NCI-H146 treated with DMSO at 0.1 percent for 48 hours (cell line): Measurements from ENCODE around the gene C19orf25.
"Not testable (repeated sequence)": the region's sequence is repeated elsewhere in the genome, so short reads cannot be mapped to it uniquely, and the experiment has no call there.

Experiments used
- DNase-seq: peaks from one replicate; lab custom pipeline; 2025; ENCODE audit not compliant: unreplicated experiment; lab: John Stamatoyannopoulos, UW

C19orf25 gene

DNA sequence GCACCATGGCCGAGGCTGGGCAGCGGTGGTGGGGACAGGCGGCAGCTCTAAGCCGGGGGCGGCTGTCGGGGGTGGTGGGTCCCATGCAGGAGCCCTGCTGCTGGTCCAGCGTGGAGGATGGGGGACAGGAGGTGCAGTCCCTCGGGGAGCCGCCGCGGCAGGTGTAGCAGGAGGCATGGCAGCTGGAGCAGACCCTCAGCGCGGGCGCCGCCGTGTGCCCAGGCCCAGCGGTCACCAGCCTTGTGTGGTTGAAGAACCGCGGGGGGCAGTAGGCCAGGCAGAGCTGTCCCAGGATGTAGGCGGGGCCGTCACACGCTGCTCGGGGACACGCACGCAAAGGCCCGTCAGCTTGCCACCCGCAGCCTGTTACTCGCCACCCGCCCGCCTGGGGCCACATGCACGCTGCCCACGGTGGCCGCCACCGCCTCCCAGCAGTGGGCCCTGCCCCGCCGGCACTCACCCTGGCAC, 2.9 kb upstream of the C19orf25 start:
- DNase-seq, result no peak

DNA sequence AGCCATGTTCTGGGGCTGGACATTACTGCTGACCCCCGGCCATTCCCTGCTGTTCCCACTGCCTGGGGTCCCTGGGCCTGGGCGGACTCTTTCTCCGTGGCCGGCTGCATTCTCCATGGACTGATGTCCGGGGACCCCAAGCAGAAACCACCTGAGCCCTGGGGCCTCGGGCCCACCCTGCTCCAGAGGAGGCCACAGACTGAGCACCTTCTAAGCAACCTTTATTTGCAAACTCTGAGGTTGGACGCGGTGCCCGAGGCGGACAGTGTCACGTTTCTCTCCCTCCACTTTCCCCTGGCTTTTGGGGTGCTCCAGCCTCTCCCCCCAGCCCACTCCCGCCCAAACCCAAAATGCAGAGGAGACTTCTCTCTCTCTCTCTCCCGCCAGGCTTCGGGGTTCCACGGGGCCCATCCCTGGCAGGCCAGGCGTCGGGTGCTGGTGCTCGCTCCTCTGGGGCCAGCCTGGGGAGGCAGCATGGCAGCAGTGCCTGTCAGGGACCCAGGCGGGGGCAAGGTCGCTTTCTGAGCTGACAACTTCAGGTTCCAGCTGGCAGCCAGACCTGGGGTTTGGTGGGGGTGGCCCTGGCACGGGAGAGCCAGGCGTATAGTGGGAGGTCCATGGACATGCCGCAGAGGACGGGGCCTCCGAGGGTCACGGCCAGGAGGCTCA, 2.3 kb upstream of the C19orf25 start:
- no peak for DNase-seq

DNA sequence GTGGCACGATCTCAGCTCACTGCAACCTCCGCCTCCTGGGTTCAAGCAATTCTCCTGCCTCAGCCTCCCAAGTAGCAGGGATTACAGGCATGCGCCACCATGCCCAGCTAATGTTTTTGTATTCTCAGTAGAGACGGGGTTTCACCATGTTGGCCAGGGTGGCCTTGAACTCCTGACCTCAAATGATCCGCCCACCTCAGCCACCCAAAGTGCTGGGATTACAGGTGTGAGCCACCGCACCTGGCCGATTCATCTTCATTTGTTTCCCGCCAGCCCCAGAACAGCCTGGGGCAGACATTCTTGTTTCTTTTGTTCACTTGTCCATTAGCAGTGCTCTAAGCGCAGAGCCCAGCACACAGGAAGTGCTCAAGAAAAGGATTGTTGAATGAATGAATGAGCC, 2.0 kb downstream of the C19orf25 start:
- DNase-seq, result not testable (repeated sequence)

DNA sequence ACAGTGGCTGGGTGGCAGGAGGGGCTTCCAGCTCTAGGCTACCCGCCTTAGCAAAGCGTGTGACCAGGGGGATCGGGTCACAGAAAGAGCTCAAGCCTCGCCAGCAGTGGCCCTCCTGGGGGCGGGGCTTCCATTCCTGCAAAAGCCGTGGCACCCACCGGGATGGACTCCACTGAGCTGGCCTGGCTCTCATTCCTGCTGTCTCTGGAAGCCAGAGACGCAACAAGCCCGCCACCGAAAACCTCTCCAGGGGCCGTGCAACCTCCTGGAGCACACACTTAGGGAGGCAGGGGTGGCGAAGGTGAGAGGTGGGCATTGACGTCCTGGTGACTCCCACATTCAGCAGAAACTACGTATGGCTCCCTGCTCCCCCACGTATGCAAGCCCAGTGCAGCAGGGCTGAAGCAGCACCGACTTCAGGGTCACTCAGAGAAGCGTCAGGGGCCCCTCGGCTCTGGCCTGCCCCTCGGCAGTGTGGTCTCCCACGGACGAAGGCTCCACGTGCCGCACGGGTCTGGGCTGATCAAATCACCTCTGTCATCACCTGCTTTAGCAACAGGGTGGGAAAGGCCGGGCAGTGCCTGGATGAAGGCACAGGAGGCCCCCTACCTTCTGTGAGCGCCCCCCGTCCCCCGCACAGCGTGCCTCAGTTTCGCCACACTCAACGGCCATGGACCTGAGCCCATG, 3.1 kb downstream of the C19orf25 start:
- no peak for DNase-seq

DNA sequence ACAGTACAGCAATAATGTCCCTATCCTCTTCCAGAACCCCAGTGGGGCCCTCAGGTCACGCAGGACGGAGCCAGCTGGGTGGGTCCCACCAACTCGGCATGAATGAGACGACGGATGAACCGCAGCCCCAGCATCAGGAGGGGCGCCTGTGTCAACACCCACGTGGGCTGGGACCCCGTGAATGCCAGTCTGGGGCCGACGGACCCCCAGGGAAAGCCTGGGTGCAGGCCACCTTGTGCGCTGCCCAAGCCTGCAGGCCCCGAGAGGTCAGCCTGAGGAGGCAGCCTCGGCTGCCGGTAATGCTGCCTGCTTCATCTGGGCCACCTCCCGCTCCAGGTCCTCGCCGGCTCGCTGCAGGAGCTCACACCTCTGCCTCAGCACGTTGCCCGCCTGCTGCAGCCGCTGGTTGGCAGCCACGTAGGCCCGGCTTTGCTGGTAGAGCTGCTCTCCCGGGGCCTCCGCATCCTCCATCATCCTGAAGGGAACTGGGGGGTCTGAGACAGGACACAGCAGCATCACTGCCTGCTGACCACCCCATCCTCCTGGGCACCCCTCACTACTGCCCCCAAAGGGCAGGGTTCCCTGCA, 4.2 kb downstream of the C19orf25 start:
- DNase-seq, result no peak

DNA sequence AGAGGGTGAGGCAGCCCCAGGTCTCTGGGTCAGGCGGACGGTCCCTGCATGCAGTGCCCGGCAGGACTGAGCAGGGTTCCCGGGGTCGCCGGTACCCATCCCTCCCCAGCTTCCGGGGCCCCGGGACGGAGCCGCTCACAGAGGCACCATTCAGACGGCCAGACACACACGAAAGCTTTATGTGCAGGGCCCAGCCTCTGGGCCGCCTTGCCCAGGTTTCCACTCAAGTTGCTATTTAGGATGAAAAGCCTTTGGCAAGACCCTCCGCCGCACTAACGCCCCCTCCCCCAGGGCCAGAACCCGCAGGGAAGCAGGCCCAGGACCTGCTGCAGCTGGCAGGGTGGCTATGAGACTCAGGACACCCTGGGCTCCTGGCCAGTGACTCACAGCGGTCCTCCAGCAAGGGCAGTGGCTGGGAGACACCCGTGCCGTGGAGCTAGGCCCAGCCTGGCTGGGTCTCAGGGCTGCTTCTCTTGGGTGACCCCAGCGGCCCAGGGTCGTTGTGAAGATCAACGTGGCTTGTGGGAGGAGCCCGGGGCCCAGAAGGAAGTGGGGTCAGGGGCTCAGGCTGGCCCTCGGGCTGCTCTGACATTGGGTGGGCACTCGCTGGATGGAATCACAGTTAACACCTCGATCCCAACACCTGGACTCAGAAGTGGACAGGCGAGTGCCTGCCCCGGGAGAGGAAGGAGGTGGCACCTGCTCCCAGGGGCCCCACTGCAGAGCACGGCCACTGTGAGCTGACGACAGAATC, 4.8 kb downstream of the C19orf25 start:
- DNase-seq, result no peak

DNA sequence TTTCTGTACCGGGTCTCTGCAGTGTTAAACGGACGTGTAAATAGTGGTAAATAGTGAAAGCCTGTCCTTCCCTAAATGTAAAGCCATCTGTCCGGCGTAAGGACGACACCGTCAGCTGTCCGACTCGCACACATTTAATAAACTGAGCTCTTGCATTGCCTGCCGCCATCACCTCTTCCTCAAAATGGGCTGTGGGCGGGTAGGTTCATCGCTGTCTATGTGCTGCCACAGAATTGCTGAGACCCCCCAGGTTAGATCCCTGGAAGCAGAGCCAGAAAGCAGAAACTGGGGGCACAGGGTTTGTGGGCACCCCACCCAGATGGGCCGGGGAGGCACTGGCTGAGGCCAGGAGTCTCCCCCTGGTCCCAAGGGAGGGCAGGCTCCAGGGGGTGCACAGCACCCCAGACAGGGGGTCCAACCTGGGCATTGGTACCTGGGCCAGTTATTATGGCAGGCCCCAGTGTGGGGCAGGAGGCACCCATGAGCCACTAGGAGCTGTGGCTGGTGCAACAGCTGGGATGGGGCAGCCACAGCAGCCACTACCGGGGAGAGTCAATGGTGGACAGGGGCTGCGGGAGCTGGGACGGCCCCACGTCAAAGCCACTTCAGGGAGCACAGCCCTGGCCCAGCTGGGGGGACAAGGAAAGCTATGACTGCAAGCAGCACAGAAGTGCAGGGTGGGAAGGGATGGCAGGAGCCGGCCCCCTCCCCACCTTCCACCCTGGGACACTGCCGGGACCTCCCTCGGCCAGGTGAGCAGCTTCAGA, 5.7 kb downstream of the C19orf25 start:
- no peak for DNase-seq

DNA sequence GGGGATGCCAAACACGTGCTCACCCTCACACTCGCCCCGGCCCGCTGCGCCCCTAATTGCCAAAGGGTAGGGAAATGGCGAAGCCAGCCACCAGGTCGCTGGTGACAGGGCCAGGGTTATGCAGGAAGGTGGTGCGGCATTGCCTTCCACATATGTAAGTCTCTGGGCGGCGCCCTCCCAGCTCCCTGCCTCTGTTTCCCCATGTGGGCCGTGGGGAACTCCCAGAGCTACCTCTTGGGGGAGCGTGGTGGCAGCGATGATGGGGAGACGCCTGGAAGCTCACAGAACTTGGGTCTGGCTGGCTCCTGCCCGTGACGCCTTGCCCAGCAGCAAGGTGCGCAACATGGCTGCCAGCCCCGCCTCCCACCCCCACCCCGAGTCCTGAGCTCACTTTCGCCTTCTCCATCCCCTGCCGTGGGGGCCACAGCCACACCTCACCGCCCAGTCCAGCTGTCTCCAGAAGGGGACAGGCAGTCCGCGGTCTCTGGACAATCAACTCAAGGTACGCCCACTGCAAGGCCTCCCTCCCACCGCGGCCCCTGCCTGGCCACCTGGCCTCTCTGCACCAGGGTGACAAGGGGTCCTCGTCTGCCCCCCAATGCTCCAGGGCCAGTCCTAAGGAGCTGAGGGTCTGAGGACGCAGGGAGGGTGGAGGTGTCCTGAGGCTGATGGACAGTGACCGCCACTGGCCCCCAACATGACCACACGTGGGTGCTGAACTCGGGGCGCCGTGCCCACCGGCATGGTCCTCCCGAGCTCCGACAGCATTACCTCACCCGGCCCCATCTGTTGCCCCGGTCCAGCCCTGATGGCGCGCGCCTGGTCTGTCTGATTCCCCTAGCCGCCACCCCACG, 6.6 kb downstream of the C19orf25 start:
- DNase-seq, result no peak

DNA sequence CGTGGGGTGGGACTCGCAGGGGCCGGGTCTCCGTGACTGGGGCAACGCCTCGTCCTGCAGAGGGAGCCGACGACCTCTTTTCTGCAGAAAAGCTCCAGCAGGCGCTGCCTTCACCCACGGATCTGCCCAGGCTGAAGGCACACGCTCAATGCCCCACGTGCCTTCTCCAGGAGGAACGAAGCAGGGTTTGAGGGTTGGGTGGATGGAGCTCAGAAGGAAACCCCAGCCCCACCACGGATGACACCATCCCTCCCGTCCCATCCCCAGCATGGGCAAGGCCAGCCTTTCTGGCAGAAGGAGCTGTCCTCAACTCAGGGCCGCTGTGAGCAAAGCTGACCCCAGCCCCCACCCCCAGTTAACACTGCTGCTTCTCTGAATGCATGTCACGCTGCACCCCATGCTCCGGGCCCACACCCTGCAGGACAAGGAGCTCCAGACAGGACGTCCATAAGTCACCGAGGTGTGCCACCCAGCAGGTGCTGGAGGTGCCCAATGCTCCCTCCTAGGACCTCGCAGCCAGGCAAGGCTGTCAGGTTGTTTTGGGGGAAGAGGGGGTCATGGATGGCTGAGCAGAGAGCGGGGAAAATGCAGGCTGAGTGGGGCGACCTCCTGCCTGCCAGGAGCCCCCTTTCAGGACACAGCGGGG, 7.4 kb downstream of the C19orf25 start:
- DNase-seq, result no peak

DNA sequence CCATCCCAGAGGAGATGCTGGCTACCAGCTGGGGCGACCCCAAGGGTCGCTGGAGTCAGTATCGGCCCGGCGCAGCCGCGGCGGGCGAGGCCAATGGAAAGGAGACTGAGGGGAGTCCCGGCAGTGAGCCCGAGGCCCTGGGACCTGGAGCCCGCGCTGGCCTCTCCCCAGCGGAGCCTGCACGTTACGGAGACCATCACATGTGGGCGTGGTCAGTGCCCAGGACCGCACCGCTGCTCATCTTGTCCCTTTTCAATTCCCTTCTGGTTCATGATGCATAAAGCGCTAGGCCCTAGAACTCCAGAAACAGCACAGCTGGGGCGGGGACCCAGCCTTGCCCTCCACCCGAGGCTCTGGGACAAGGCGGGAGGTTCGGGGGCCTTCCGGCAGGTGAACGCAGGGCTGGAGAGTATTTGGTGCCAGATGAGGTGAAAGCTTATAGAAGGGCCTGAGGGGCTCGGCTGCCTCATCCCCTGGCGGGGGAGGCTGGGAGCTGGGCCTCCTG, 8.0 kb downstream of the C19orf25 start:
- no peak for DNase-seq

DNA sequence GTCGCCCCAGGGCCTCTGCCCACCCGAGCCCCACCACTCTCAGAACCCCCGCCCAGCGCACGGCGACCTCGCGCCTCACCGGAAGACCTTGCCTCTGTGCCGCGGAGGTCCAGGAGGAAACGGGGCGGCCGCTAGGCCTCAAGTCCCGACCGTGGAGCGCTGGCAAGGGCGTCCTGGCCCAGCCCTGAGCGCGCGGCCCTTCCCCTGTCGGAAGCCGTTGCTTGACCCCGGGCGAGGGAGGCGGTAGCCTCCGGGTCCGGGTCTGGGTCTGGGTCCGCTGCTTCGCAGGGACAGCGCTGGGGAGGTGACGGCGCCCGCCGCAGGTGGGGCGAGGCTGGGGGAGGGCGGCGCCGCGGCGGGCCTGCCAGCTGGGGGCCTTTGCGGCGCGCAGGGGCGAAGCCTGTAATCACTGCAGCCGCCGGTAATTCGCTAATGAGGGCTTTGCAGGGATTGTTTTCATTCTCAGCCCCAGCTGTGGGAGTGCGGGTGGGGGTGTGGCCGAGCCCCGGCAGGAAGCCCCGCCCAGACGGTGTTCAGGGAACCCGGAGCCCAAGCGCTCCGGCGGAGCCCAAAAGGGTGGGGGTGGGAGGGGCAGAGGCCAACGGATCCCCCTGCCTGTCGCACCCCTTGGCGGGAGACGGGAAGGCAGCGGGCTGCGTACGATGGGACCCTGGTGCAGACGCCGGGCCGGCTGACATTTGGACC, 8.6 kb downstream of the C19orf25 start:
- DNase-seq, result peak; percentile 27

DNA sequence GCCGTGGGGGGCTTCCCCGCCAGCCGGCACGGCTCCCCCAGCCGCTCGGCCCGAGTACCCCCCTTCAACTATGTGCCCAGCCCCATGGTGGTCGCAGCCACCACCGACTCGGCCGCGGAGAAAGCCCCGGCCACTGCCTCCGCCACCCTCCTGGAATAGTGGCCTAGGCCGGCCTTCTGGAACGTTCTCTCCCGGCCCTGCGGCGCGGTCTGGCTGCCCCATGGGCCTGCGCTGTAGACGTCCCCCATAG, 9.0 kb downstream of the C19orf25 start:
- DNase-seq, result no peak

DNA sequence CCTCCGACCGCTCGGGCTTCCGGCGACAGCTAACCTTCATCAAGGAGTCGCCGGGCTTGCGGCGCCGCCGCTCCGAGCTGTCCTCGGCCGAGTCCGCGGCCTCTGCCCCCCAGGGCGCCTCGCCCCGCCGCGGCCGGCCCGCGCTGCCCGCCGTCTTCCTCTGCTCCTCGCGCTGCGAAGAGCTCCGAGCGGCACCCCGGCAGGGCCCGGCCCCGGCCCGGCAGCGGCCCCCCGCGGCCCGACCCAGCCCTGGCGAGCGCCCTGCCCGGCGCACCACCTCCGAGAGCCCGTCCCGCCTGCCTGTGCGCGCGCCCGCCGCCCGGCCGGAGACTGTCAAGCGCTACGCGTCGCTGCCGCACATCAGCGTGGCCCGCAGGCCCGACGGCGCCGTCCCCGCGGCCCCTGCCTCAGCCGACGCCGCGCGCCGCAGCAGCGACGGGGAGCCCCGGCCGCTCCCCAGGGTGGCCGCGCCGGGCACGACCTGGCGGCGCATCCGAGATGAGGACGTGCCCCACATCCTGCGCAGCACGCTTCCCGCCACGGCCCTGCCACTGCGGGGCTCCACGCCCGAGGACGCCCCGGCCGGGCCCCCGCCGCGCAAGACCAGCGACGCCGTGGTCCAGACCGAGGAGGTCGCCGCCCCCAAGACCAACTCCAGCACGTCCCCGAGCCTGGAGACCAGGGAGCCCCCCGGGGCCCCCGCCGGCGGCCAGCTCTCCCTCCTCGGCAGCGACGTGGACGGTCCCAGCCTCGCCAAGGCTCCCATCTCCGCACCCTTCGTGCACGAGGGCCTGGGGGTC, 9.6 kb downstream of the C19orf25 start:
- DNase-seq, result no peak

DNA sequence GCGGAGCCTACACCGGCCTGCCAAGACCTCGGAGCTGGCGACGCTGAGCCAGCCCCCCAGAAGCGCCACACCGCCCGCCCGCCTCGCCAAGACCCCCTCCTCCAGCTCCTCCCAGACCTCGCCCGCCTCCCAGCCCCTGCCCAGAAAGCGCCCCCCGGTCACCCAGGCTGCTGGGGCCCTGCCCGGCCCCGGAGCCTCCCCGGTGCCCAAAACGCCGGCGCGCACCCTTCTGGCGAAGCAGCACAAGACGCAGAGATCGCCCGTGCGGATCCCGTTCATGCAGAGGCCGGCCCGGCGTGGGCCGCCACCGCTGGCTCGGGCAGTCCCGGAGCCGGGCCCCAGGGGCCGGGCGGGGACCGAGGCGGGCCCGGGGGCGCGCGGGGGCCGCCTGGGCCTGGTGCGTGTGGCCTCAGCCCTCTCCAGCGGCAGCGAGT, 10.2 kb downstream of the C19orf25 start:
- no peak for DNase-seq

DNA sequence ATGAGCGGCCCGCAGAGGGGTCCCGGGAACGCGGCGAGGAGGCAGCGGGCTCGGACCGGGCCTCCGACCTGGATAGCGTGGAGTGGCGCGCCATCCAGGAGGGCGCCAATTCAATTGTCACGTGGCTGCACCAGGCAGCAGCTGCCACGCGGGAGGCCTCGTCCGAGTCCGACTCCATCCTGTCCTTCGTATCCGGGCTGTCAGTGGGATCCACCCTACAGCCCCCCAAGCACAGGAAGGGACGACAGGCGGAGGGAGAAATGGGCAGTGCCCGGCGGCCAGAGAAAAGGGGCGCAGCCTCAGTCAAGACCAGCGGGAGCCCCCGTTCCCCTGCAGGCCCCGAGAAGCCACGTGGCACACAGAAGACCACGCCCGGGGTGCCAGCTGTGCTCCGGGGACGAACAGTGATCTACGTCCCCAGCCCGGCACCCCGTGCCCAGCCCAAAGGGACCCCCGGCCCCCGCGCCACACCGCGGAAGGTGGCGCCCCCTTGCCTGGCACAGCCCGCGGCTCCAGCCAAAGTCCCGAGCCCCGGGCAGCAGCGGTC, 10.7 kb downstream of the C19orf25 start:
- DNase-seq, result no peak

DNA sequence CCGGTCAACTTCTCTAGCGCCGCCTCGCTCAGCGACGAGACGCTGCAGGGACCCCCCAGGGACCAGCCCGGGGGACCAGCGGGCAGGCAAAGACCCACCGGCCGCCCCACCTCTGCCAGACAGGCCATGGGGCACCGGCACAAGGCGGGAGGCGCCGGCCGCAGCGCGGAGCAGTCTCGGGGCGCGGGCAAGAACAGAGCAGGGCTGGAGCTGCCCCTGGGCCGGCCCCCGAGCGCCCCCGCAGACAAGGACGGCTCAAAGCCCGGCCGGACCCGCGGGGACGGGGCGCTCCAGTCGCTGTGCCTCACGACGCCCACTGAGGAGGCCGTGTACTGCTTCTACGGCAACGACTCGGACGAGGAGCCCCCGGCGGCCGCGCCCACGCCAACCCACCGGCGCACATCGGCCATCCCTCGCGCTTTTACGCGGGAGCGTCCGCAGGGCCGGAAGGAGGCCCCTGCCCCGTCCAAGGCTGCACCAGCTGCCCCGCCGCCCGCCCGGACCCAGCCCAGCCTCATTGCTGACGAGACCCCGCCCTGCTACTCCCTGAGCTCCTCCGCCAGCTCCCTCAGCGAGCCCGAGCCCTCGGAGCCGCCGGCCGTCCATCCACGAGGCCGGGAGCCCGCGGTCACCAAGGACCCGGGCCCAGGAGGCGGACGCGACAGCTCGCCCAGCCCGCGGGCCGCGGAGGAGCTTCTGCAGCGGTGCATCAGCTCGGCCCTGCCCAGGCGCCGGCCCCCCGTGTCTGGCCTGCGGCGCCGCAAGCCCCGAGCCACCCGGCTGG, 11.3 kb downstream of the C19orf25 start:
- DNase-seq, result no peak

DNA sequence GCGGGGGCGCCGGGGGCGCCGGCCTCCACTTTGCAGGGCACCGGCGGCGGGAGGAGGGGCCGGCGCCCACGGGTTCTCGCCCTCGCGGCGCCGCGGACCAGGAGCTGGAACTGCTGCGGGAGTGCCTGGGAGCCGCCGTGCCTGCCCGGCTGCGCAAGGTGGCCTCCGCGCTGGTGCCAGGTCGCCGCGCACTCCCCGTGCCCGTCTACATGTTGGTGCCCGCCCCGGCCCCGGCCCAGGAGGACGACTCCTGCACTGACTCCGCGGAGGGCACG, 11.9 kb downstream of the C19orf25 start:
- no peak for DNase-seq
